ENCODE results near the gene CXCR5.

Gene CXCR5

GRCh38 chr11:118929501-118930093 lies 45.9 kb downstream of the CXCR5 start:
- POLR2A ChIA-PET, result interaction anchor here (0.6 to 5.6 kb wide), 4 partner anchors 9 to 194 kb away, joined by 3 to 96 read pairs (median 6); no protein-coding TSS in a partner anchor
- CTCF ChIA-PET, result interaction anchor here (0.6 to 6.8 kb wide), 21 partner anchors 10 to 777 kb away, joined by 3 to 196 read pairs (median 4); partner anchors contain the start of gene UPK2
- no peaks in the 10 kb centered on the region for H3K36me3 ChIP-seq (ENCODE audit: control insufficient read depth in 2 of 2, insufficient read depth in 1 of 2, low read length in 2 of 2)
- peak; percentile 79 for TF ChIP-seq MYNN (tag by site-specific recombination; IDR thresholded peaks at IDR 0.05; ENCODE audit: borderline replicate concordance)
- TF ChIP-seq ZNF48 (tag by site-specific recombination; IDR thresholded peaks at IDR 0.05), result no peak
- TF ChIP-seq ZNF692 (tag by site-specific recombination; IDR thresholded peaks at IDR 0.05), result 0 out of 2 replicates have a peak, but pooled peaks have one; percentile 10
- peak; percentile 65; the same call in 1 of the 2 replicates for TF ChIP-seq ZBTB48 (tag by site-specific recombination; IDR thresholded peaks at IDR 0.05)
- TF ChIP-seq SALL2 (tag by site-specific recombination; IDR thresholded peaks at IDR 0.05; ENCODE audit: borderline replicate concordance), result no peak
- peak; percentile 31; the same call in 1 of the 2 replicates for TF ChIP-seq IKZF3 (tag by site-specific recombination; IDR thresholded peaks at IDR 0.05)
- TF ChIP-seq KLF8 (tag by site-specific recombination; IDR thresholded peaks at IDR 0.05), result peak; percentile 18; the same call in 1 of the 2 replicates
- no peak for TF ChIP-seq ZSCAN18 (tag by site-specific recombination; IDR thresholded peaks at IDR 0.05)
- no peak for TF ChIP-seq ZNF138 (tag by site-specific recombination; IDR thresholded peaks at IDR 0.05; ENCODE audit: borderline replicate concordance)
- no peak for TF ChIP-seq ZNF404 (tag by site-specific recombination; IDR thresholded peaks at IDR 0.05)
- TF ChIP-seq ZNF837 (tag by site-specific recombination; IDR thresholded peaks at IDR 0.05), result no peak
- peak; percentile 58 for TF ChIP-seq ZBTB17 (tag by site-specific recombination; IDR thresholded peaks at IDR 0.05)
- TF ChIP-seq, protein P1, sequence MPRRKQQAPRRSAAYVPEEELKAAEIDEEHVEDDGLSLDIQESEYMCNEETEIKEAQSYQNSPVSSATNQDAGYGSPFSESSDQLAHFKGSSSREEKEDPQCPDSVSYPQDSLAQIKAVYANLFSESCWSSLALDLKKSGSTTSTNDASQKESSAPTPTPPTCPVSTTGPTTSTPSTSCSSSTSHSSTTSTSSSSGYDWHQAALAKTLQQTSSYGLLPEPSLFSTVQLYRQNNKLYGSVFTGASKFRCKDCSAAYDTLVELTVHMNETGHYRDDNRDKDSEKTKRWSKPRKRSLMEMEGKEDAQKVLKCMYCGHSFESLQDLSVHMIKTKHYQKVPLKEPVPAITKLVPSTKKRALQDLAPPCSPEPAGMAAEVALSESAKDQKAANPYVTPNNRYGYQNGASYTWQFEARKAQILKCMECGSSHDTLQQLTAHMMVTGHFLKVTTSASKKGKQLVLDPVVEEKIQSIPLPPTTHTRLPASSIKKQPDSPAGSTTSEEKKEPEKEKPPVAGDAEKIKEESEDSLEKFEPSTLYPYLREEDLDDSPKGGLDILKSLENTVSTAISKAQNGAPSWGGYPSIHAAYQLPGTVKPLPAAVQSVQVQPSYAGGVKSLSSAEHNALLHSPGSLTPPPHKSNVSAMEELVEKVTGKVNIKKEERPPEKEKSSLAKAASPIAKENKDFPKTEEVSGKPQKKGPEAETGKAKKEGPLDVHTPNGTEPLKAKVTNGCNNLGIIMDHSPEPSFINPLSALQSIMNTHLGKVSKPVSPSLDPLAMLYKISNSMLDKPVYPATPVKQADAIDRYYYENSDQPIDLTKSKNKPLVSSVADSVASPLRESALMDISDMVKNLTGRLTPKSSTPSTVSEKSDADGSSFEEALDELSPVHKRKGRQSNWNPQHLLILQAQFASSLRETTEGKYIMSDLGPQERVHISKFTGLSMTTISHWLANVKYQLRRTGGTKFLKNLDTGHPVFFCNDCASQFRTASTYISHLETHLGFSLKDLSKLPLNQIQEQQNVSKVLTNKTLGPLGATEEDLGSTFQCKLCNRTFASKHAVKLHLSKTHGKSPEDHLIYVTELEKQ (tag by site-specific recombination; IDR thresholded peaks at IDR 0.05; ENCODE audit: borderline replicate concordance), result no peak
- peak; percentile 78 for TF ChIP-seq PRDM10 (tag by site-specific recombination; IDR thresholded peaks at IDR 0.05)
- peak; percentile 57 for TF ChIP-seq ZFHX2 (tag by site-specific recombination; conservative IDR thresholded peaks at IDR 0.05)
- TF ChIP-seq ZNF248 (tag by site-specific recombination; IDR thresholded peaks at IDR 0.05), result no peak
- TF ChIP-seq ZBTB10 (tag by site-specific recombination; IDR thresholded peaks at IDR 0.05), result no peak
- peak; percentile 89 for TF ChIP-seq ZNF398 (tag by site-specific recombination; IDR thresholded peaks at IDR 0.05)
- TF ChIP-seq HOXA7 (CRISPR knock-in tag; IDR thresholded peaks at IDR 0.05; ENCODE audit: borderline replicate concordance), result no peak
- TF ChIP-seq ZNF626 (tag by site-specific recombination; IDR thresholded peaks at IDR 0.05), result no peak

More at GRCh38 chr11:118929501-118930093, 45.9 kb downstream of the CXCR5 start:
- H3K27ac ChIP-seq (ENCODE audit: extremely low read depth, low read depth, low read length), result peak overlapping the region; percentile 39; the same call in 1 of the 2 replicates
- no peaks in the 10 kb centered on the region for H3K9me3 ChIP-seq (ENCODE audit: control insufficient read depth, insufficient read depth, low read depth, low read length)
- peak overlapping the region; percentile 48 for H3K4me3 ChIP-seq (ENCODE audit: low read depth, low read length)
- H3K4me1 ChIP-seq (ENCODE audit: control insufficient read depth, insufficient read depth, low read length), result peaks cover 3% of the 10 kb centered on the region; the same call in 1 of the 2 replicates
